Bronchial epithelial cell (primary cell): Measurements from ENCODE around the gene AQP4. TPM values are rescaled to one million over a fixed set of nuclear protein-coding genes. Genes with fewer than 3 reads are reported as not detected.

Experiments used
- DNase-seq: peaks from one replicate; pipeline ENCODE4 v3.0.0-alpha.2; 2010; ENCODE audit warnings: low read depth
- FAIRE-seq: peaks from 2 replicates; lab custom pipeline; 2011; peaks lifted over from hg19 to GRCh38; lab: Jason Lieb, UNC
- H3K27me3 ChIP-seq: 2 replicates; pipeline ENCODE4 v1.5.1; 2011; ENCODE audit warnings: low read length; ENCODE audit not compliant: control insufficient read depth, insufficient read depth
- H3K36me3 ChIP-seq: 2 replicates; pipeline ENCODE4 v1.5.1; 2011; ENCODE audit warnings: low read length; ENCODE audit not compliant: control insufficient read depth, insufficient read depth
- H3K4me3 ChIP-seq: 2 replicates; pipeline ENCODE4 v1.5.1; 2011; ENCODE audit warnings: mild to moderate bottlenecking, low read depth, low read length, control low read depth
- CTCF ChIP-seq: IDR thresholded peaks from 2 replicates; pipeline ENCODE4 v1.5.1; 2011; ENCODE audit warnings: mild to moderate bottlenecking, moderate library complexity, low read length, control low read depth, inconsistent platforms; ENCODE audit not compliant: insufficient read depth, severe bottlenecking
- total RNA-seq: library from RNA; depleted of rRNA; stranded (reverse); fragments of >200 nt; gene quantifications from 2 replicates; pipeline ENCODE4 v1.2.1, GENCODE V29; 2014

The AQP4 gene
- total RNA-seq, 1 donor from 2014 or later, result under 0.01 TPM

- TF ChIP-seq CTCF, result no peak
- no peak overlapping the region for H3K4me3 ChIP-seq
- DNase-seq (peak; percentile 40), FAIRE-seq (no peak)
- H3K27me3 ChIP-seq, result no peaks in the 10 kb centered on the region
- H3K36me3 ChIP-seq, result no peaks in the 10 kb centered on the region
Observed at GRCh38 chr18:26802330-26803200, 62.9 kb downstream of the AQP4 start.
